Stimulated activated CD4-positive, alpha-beta T cell treated with anti-CD3 and anti-CD28 coated beads, Interleukin-4, amount 100 ng/mL, for 1 hour (primary cell): ENCODE data around the gene AANAT.
"Not testable (repeated sequence)": the region's sequence is repeated elsewhere in the genome, so short reads cannot be mapped to it uniquely, and the experiment has no call there.

Source experiments
- DNase-seq: peaks from one replicate; pipeline ENCODE4 v3.0.0-alpha.2; 2020

AANAT gene

DNA sequence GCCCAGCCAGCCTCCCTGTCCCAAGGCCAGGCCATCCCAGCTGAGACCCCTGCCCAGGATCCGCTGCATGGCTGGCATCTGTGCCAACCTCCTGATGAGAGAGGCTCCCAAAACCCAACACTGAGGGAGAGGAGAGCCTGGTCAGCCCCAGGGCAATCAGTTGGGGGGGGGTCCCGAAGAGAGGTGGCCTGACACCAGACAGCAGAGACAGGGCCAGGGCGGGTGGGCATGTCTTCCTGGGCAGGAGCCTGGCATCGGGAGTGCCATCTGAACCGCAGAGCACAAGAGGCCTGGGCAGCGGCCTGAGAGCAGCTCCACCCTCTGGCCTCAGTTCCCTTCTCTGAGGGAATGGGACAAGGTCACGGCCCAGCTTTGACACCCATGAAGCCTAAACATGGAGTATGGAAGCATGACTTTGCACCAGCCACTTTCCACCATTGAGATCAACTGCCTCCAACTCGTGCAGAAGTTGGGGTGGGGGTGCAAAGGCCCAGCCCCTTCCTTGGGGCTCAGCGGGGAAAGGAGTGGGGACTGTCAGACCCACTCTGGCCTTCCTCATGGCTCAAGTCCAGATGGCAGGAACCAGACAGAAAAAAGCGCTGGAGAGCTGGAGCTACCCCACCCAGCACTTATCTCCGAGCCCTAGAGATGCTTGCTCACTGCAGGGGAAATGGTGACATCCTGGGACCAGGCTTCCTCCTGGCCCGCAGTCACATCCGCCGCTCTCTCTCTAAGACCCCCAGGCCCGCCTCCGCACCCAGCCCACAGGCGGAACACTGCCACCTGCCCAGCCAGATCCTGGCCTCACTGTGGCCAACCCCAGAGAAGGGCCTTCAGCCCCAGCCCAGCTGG is 24.1 kb downstream of the AANAT start:
- no peak for DNase-seq

DNA sequence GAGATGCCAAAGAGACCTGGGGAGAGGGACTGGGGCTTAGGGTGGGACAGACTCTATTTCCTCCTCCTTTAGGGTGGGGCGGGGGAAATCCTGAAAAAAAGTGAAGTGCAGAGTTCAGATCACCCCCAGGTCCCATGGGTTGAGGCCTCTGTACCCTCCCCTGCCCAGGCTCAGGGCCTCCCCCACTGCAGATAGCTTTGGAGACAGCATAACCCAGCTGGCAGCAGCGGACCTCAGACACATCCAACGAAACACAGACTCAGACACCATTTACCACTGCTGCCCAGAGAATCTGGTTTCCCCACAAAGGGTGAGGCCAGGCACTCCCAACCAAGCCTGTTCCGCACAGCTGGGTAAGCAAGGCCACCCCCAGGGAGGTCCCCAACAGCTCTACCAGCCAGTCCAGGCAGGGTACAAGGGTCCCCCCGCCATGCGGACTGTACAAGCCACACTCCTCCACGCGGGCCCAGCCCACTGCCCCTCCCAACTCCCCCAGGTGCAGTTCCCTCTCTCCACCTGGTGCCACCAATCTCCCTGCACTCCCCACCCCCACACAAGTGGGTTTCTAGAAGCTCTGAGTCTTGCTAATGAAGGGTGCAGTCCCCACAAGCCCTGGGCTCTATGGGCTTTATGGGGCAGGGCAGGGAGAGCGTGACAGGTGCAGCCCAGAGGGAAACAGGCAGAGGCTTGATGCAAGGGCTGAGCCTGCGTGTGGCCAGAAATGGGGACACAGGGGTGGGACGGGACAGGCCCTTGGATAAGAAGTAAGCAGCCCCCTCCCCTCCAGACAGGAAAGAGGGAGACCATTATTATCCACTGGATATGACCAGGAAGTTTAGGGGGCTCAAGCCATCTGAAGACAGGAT is 25.0 kb downstream of the AANAT start:
- DNase-seq: no peak

DNA sequence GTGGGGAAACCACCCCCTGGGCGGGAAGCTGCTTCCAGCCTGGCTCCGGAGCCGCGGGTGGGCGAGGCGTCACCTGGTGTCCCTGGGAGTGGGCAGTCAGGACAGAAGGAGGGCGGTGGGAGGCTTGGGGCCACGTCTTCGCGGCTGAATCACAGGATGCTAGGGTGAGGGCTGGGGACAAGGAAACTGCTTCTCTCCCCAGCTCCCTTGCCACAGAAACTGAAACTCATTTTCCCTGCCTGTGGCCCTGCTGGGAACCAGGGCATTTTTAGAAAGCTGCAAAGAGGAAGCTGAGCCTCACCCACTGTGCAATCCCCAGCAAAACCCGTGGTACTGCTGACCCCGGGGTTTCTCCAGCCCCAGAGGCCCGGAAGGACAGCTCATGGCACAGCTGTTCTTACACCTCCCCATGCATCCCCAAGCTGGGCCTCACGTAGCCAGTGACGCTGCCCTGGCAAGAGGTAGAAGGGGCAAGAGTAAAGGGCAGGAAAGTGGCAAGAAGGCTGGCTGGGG is 25.6 kb downstream of the AANAT start:
- peak; percentile 19 for DNase-seq

DNA sequence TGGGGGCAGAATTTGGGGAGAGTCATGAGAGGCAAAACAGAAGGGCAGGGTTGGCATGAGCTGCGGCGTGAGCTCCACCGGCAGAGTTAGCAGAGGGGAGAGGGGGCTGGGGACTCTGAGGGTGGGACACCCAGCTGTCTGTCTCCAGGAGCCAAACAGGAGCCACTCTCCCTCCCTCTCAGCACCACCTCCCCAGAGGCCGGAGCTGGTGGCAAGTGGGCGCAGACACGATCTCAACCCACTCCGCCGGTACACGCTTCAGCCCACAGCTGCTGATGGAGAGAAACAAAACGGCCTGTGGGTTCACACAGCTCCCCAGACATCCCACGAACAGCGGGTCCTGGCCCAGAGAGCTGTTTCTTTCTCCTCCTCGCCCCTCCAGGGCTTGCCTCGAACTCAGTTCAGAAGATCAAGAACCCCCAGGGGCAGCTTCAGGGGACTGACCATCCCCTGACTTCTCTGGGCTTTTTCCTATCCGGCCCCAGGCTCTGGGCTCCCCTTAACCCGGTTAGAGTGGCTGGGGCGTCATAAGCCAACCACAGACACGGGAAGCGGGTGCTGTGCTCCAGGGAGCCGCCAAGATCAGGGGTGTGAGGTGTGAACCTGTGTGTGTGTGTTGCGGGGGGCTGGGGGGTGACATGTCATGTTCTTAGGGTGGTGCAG is 26.2 kb downstream of the AANAT start:
- DNase-seq: no peak

DNA sequence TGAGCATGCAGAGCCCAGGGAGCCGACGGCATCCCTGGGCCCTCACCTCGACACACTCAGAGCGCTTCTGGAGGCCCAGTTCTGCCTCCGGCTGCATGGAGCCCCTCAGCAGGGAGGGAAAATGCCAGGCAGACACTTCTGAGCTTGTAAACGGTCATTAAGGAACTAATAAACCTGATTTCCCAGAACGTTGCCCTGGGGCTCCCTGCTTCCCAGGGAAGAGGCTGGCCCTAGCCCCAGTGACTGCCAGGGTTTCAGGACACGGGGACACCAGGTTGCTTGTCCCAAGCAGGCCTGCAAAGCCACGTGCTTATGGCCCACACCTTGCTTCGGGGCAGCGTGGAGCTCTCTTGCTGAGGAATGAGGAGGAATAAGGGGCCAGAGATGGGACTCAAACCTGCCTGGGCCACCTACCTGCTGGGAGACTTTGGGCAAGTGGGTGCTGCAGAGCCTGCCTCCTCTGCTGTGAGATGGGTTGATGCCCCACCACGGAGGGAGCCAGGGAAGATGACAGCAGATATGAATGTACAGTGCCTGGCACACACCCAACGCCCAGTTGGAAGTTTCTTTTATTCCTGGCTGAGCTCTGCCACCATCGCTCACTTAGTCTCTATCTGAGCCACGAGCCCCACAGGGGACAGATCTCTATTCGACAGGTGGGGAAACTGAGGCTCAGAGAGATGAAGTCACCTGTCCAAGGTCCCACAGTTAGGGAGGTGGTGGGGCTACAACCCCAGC is 28.4 kb downstream of the AANAT start:
- DNase-seq: no peak

DNA sequence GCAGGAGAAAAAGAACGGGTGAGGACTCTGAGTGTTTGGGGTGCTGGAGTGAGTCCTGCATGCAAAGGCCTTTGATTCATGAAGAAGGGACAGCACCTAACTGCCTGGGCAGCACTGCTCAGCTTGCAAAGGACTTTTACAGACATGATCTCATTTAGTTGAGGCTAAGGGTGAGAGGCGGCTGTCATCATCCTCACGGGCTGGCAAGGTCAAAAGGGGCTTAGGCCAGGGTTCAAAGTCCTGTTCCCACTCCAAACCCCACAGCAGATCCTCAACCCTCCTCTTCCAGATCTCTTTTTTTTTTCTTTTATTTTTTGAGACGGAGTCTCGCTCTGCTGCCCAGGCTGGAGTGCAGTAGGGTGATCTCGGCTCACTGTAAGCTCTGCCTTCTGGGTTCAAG is 29.1 kb downstream of the AANAT start:
- DNase-seq: no peak

DNA sequence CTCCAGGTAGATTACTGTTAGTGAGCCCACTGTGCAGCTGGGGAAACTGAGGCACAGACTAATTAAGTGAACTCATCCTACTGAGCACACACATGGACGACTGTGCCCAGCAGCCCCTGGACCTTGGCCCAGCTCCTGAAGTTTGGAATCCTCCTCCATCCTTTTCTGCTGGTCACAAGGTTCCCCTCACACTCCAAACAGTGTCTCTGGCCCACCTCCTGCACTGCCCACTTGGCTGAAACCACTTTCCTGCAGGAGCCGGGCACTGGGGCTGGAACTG is 30.2 kb downstream of the AANAT start:
- DNase-seq: no peak

DNA sequence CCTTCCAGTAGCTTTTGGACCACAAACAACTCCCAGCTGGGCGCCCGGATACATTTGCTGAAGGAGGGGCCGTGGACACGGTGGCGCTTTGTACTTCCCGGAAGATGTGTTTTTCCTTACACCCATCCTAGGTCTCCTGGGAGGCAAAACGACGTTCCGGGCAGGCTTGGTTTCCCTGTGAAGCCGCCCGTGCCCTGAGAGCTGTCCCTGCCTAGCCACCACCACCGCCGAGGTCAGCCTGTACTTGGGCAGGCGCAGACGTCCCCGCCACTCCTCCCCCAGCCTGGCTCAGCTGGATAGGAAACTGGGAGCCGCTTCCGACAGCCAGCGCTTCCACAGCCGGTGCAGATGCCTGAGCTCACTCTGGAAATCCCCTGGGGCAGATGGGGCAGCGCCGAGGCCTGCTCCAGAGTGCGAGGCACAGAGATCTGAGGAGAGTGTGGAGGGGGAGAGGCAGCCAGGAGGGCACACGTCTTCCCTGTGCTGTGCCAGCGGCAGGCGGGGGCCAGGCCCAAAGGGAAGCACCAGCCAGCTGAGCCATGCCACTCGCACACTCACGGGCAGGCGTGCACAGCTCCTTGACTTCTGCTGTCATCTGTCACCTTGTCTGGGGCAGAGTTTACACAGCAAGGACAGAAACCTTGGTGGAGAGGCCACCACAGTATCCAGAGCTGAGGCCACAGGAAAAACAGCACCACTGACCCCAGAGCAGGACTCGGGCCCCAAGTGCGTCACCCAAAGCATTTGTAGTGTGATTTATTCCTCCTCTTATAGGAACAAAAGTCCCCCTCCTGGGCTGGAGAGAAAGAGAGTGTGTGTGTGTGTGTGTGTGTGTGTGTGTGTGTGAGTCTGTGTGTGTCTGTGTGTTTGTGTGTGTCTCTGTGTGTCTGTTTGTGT is 30.8 kb downstream of the AANAT start:
- no peak for DNase-seq

DNA sequence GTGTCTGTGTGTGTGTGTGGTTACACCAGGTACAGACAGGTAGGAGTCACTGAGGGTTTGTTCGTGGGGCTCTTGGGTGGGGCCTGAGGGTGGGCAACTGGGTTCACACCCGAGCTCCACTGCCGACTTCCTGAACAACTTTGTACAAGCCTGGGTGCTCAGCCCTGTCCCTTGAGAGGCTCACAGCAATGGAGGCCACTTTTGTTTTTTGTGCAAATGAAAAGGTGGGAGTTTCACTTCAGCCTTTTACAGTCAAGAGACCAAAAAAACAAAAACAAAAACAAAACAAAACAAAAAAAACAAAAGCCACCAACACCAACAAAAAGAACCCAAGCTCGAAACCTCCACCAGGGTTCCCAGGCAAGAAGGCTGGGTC is 31.5 kb downstream of the AANAT start:
- DNase-seq: no peak

DNA sequence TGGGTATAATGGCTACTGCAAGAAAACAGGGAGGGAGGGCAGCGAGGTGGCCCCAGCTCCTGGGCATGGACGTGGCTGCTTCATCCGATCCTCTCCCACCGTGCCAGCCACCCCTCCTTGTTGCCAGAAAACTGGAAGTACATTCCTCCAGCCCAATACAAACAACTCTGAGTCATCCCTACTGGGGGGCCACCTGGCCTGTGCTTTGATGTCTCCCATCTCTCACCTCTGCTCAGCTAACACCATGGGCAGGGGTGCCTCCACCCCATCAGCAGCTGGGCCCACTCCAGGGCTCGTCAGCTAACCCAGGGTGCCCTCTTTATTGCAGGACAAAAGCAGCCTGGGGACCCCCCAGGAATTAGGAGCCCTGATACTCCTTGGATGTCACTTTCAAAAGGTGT is 31.9 kb downstream of the AANAT start:
- DNase-seq: no peak

DNA sequence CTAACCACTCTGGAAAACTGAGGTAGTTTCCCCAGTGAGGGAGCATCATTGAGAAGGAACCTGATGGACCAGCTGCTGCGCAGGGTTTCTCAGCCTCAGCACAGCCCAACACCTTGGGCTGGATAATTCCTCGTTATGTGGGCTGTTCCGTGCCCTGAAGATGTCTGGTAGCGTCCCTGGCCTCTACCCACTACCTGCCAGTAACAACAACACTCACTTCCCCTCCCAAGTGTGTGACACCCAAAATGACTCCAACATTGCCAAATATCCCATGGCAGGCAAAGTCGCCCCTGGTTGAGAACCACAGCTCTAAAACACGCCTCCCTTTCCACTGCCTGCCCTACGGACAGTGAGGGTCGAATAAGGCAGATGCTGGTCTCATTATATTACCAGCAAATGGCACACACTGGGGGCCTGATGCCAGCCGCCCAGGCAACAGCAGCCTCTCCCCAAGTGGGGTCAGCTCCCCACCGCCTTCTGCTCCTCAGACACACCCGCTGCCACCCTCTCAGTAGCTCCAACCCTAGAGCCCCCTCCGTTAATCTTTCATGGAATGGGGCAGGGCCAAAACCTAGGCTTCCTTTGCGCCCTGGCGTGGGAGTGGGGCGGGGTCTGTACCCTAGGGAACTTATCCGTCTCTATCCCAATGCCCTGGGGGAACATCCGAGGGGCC is 32.8 kb downstream of the AANAT start:
- no peak for DNase-seq

DNA sequence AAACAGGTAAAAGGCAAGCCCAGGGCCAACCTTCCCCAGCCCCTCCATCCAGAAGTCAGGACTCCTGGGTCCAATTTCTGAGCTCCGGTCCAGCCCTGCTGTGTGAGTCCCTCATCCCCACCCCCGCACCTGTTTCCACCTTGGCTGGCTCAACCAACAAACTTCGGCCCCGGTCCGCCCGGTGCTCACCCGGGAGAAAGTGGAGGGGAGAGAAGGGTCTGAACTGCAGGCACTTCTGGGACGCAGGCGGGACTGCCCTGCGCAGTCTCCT is 33.3 kb downstream of the AANAT start:
- no peak for DNase-seq

DNA sequence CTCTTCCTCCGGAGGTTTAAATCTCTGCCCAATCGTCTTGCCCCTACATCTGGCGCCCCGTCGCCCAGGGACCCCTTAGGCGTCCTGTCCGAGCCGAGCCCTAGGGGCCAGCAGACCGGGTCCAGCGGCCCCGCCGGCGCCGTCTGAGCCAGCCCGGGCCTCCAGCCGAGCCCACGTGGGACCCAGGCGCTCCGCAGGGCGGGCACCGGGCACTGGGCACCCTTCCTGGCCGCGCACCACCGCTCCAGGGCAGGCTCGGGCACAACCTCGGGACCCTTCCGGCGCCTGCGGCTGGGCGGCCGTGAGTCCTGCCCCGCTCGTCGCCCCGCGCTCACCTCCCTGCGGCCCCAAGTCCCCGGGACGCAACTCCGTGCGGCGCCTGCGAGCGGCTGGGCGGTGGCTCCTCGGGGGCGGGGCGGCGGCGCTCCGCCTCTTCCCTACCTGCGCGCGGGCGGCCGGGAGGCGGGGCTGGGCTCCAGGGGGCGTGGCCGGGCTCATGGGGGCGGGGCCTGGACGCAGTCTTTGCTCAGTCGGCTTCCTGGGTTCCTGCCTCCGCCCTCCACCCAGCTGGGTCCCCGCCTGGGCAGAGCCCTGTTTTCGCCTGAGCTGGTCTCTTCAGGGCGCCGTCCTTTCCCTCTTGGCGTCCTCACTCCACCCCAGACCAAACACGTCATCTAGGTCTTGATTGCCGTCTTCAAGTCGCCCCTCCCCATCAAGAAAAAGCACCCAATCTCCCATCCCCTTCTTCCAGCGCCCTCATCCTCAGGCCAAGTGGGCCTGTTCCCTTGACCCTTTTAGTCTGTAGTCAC is 33.8 kb downstream of the AANAT start, which contains the start of gene RHBDF2:
RHBDF2 (minus strand) TSS at position 406 of the 809 bp plus-strand sequence. CDS start 19,899 bp downstream, outside the sequence.
- DNase-seq: peak; percentile 96

DNA sequence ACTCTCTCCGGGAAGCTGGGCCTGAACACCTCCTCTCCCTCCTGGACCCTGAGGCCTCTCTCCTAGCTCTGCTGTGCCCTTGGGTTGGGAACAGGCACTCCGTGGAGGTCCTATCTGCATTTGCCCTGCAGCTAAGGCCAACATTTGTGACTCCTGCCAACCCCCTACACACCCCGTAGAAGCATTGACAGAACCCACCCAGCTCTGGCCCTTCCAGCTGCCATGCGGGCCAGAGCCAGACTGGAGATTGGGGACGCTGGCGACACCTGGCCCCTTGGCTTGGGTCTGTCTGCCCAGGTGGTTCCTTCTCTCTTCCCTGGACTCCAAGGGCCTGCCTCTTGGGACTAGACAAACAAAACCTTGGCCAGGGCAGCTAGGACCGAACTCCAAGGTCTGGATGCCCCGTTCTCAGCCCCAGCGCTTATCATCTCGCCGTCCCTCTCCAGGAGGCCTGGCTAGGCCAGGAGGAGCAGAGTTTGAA is 34.5 kb downstream of the AANAT start:
- DNase-seq: no peak

DNA sequence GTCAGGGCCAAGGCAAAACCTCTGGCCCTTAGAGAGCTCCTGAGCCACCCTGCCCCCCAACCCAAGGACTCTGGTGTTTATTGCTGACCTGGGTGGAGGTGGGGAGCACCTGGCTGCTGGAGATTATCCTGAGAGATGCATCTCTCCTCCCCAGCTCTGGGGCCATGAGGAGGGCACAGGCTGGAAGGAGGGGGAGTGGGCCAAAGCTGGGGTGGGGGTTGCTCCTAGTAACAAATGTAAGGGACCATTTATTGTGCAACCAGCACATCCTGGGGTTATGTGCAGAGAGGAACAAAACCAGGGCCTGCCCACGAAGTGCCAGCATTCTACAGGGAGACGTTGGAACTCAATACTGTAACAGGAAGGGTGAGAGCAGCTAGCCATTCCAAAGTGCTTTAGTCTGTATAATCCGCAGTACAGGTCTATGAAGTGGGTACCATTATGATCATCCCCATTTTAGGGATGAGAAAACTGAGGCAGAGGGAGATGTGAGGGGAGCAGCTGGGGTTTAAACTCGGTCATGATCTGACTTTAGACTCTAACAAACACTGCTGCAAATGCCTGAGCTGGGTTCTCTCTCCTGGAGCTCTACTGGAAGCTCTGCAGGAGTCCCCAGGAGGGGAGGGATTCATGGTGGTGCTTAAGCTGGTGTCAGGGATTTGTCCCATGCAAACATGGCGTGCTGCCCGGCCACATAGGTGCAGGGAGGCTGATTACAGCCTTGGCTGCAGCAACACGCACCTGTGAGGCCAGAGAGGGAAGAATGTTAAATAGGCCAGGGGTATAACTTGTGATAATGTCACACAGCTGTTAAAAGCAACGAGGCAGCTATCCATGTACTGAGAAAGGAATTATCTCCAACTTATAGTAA is 35.2 kb downstream of the AANAT start:
- no peak for DNase-seq

DNA sequence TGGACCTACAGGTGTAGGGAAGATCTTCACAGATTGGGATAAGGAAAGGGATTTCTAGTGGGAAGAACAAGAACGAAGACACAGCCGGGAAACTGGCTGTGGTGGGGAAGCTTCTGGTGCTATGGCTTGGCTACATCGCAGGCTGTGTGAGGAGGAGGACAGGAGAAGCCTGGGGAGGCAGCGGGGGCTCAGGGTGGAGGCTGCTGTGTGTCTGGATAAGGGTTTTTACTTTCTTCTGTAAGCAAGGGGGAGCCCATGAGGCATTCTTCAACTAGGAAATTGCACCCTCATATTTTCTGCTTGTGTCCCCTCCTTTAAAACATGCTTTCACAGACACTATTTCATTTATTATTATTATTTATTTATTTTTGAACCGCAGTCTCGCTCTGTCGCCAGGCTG is 36.7 kb downstream of the AANAT start:
- DNase-seq: no peak

DNA sequence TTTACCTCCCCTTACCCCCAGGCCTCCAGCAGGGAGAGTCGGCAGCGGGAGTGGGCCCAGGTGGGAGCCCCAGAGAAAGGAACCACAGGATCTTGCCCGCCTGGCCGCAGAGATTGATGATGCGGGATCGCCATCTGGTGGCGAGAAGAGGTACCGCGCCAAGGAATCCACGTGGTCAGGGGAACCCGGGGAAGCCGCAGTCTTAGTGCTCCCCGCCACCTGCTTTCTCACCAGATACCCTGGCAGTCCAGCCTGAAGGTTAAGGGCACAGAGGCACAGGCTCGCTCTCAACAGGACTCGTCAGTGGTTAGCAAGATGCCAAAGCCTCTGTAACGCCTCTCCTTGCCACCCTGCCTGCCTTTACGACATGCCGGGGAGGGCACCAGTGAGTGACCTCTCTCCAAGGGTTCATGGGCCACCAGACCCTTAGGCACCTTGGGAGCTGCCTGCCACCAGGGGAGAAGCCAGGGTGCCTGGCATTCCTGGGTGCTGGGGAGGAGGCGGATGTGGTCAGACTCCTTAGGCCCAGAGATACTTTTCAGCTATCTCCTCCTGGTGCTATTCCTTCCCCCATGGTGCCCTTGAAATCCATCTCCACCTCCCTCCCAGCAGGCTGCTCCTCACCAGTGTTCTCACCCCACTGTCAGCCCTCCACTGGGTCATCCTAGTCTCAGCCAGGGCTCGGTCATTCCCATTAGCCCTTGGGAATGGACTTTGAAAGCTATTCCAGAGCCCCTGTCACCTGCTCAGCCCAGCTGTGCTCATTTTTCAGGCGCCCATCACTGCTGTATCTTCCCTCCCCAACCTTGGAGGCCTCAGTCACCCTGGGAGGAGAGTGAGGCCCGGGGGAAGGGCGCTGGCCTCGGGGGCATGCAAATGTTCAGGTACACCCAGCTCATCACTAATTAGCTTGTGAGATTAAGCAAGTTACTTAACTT is 39.3 kb downstream of the AANAT start:
- DNase-seq: peak; percentile 86

DNA sequence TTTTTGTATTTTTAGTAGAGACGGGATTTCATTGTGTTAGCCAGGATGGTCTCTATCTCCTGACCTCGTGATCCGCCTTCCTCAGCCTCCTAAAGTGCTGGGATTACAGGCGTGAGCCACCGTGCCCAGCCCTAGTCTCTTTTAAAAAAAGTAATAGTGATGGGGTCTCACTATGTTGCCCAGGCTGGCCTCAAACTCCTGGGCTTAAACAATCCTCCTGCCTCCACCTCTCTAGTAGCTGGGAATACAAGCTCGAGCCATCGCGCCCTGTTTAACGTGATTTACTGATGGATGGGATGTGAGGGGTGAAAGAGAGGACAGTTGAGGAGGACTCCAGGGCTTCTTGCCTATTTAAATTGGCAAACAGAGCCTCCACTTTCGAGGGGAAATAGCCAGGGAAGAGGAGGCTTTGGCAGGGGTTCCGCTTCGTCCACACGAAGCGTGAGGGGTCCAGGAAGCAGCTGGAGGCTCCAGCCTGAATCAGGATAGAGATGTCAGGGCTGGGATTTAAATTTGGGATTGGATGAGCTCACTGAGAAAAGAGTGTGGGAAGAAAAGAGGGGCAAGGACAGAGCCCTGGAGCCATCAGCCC is 41.2 kb downstream of the AANAT start:
- not testable (repeated sequence) for DNase-seq
